ENCODE data around the gene SMG1.
"Not testable (repeated sequence)": the region's sequence is repeated elsewhere in the genome, so short reads cannot be mapped to it uniquely, and the experiment has no call there.

GRCh38 chr16:18772171-18772570 is 154.0 kb downstream of the SMG1 start:
- TF ChIP-seq, protein P1, sequence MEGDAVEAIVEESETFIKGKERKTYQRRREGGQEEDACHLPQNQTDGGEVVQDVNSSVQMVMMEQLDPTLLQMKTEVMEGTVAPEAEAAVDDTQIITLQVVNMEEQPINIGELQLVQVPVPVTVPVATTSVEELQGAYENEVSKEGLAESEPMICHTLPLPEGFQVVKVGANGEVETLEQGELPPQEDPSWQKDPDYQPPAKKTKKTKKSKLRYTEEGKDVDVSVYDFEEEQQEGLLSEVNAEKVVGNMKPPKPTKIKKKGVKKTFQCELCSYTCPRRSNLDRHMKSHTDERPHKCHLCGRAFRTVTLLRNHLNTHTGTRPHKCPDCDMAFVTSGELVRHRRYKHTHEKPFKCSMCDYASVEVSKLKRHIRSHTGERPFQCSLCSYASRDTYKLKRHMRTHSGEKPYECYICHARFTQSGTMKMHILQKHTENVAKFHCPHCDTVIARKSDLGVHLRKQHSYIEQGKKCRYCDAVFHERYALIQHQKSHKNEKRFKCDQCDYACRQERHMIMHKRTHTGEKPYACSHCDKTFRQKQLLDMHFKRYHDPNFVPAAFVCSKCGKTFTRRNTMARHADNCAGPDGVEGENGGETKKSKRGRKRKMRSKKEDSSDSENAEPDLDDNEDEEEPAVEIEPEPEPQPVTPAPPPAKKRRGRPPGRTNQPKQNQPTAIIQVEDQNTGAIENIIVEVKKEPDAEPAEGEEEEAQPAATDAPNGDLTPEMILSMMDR (IDR thresholded peaks at IDR 0.05; ENCODE audit: low read length) = not testable (repeated sequence)
- TF ChIP-seq EZH2 (IDR thresholded peaks at IDR 0.05; ENCODE audit: borderline replicate concordance, low read length) = not testable (repeated sequence)

Data from OCI-LY1 (cell line).